Stimulated activated CD8-positive, alpha-beta memory T cell treated with anti-CD3 and anti-CD28 coated beads, Interleukin-15, amount 100 ng/mL, for 4 hours (primary cell): ENCODE data around the gene MSI1.

Experiments used
- DNase-seq, 2 donors: peaks; one replicate each; pipeline ENCODE4 v3.0.0-alpha.2; 2020; ENCODE audit warnings: low read depth in 2 of 2

Gene MSI1

DNA sequence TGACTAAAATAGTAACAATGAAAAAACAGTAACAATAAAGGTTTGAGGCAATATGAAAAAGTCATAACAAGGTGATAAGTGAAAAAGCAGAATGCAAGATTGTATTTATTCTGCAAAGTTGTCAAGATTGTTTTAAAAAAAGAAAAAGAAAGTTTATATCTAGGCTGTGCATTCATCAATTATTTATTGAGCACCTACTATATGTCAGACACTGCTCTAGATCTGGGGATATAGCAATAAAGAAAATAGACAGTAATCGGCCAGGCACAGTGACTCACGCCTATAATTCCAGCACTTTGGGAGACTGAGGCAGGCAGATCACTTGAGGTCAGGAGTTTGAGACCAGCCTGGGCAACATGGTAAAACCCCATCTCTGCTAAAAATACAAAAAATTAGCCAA lies 45.2 kb downstream of the MSI1 start:
- no peak for DNase-seq

DNA sequence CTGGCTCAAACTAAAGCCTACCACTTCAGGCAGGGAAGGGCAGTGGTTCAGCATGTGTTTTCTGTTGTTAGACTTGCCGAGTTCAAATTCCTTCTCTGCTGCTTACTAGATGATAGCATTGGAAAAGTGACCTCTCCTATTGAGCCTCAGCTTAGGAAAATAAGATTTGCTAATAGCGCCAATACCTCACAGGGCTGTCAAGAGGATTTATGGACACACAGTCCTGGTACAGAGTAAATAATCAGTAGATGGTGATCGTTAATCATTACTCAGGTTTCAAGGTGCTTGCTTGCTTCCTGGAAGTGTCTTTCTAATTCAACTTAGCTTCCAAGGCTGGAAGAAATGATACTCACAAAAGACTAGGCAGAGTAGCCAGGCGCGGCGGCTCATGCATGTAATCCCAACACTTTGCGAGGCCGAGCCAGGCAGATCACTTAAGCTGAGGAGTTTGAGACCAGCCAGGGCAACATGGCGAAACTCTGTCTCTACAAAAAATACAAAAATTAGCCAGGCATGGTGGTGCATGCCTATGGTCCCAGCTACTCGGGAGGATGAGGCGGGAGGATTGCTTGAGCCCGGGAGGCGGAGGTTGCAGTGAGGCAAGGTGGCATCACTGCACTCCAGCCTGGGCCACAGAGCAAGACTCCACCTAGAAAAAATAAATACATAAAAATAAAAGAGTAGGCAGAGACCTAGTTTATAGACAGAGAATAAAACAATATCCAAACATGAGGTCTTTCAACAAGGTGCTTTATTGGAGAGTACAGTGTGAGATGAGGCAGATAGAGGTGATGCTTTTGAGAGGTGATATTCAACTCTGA lies 47.4 kb downstream of the MSI1 start:
- DNase-seq: no peak

GRCh38 chr12:120317224-120318105 lies 51.5 kb downstream of the MSI1 start:
- DNase-seq: peak; percentile 99 to 100

DNA sequence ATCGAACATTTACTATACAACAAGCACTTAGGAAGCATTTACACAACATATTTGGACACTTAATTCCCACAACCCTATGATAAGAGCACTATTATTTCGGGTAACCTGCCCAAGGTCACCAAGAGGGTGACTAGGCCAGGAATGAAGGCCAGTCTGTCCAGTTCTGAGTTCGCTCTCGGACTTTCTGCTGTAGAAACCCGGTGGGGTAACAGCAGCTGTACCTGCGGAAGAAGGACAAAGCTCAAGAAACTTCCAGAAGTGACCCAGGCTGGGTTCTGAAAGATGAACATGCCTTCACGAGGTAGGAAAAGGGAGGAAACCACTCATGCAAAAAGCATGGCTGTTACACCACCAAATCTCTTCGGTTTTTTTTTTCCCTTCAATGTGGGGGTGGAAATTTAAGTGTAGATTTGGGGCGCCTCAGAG lies 52.2 kb downstream of the MSI1 start:
- no peak for DNase-seq

GRCh38 chr12:120314220-120314619 lies 54.7 kb downstream of the MSI1 start:
- no peak for DNase-seq

DNA sequence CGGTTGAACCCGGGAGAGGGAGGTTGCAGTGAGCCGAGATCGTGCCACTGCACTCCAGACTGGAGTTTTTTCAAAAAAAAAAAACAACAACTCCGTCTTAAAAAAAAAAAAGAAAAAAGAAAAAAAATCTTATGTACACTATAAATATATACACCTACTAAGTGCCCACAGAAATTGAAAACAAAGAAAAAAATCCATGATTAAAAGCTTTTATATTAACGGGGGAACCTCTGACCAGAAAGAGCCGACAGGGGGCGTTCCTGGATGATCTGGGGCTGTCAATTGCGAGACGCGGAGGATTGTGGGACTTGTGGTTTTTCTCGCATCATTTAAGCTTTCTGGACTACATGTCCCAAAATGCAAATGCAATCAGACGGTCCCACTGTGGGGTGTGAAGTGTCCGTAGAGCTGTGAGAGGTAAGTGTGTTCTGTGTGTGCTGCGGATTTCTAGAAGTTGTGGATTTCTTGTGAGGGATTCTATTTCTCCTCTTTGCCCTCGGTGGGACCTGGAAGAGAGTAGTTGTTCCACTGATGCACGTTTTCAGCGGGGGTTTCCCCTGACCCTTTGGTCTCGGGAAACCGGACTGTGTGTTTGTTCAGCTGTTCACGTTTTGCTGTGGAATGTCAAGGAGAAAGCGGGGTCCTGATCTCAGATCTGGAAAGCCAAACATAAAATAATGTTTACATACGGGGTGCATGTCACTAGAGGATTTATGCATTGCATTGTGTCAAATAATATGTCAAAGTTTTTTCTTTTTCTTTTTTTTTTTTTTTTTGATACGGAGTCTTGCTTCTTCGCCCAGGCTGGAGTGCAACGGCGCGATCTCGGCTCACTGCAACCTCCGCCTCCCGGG lies 66.8 kb downstream of the MSI1 start, which contains the start of gene SIRT4:
SIRT4 (plus strand) TSS at position 360 of the 854 bp plus-strand sequence. CDS start 1,241 bp downstream, outside the sequence.
- peak; percentile 65 to 82 for DNase-seq

DNA sequence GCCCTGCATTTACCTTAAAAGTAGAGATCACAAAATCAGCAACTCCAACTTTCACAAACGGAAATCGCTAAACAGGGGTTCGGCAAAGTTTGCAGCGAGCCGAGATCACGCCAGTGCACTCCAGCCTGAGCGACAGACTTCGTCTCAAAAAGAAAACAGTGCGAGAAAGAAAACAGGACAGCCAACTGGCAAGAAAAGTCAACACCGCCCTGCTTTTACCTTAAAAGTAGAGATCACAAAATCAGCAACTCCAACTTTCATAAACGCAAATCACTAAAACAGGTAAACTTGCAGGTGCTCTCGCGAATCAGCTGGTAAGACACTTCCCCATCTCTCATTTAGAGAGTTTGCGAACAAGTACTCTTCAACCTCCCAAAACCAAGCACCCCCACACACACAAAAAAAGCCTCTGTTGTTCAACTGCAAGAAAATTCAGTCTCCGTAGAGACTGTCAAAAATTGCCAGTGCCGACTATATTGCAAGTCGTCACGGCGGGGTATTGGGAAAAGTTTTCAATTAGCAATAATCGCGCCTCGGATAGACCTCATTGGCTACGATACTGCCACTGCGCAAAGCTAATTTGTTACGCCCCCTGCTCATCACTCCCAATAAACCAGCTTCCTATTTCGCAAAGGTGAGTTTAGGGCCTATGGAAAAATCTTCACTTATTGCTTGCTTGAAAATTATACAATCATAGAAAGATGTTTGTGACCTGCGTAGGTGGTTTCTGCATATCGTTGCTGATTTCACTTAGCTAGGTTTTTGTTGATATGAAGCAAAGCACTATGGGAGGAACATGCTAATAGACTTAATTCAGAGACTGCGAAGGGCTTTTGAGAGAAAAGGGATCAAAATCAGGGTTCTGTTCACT lies 76.1 kb downstream of the MSI1 start, which contains the start of gene RNU4-1:
RNU4-1 (minus strand) TSS at position 577 of the 871 bp plus-strand sequence.
- peak; percentile 45 to 72 for DNase-seq

DNA sequence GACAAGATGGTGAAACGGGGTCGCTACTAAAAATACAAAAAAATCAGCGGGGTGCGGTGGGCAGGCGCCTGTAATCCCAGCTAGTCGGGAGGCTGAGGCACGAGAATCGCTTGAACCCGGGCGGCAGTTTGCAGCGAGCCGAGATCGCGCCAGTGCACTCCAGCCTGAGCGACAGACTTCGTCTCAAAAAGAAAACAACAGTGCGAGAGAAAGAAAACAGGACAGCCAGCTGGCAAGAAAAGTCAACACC lies 76.6 kb downstream of the MSI1 start:
- no peak for DNase-seq
